WI38 (cell line): ENCODE data around the gene MCOLN3.
A peak's percentile ranks its signal among the peaks of the same experiment; 100 is the strongest.
"Not testable (repeated sequence)": the region's sequence is repeated elsewhere in the genome, so short reads cannot be mapped to it uniquely, and the experiment has no call there.

Experiments
- H3K4me3 ChIP-seq: 2 replicates; pipeline ENCODE4 v1.5.1; 2011; ENCODE audit warnings: low read depth, mild to moderate bottlenecking, control low read depth, low read length
- CTCF ChIP-seq: IDR thresholded peaks from 2 replicates; pipeline ENCODE4 v1.5.1; 2012; ENCODE audit warnings: low read depth, mild to moderate bottlenecking, control low read depth, low read length

MCOLN3 gene

DNA sequence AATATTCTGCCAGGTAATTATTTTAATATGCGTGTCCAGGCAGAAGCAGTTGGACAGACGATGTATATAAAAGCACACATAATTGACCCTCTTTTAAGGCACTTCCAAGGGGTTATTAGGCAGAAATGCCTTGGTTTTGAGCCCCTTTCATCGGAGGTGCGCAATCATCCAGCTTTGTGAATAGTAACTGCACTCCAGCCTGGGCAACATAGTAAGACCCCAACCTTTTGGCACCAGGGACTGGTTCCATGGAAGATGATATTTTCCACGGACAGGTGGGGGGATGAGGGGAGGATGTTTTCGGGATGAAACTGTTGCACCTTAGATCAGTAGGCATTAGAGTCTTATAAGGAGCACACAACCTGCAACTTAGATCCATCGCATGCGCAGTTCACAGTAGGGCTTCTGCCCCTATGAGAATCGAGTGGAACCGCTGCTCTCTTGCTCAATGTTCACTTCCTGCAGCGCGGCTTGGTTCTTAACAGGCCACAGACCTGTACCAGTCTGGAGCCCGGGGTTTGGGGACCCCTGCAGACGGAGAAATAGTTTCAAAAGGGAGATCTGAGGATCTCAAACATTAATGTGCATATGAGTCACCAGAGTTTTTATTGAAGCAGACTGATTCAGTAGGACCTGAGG, 49.5 kb downstream of the MCOLN3 start:
- TF ChIP-seq CTCF = no peak
- no peak overlapping the region; the same call in 1 of the 2 replicates for H3K4me3 ChIP-seq

- no peak for TF ChIP-seq CTCF
- H3K4me3 ChIP-seq = peak overlapping the region; percentile 65
These were observed 50.4 kb downstream of the MCOLN3 start for GRCh38 chr1:84997667-84998600.

- peak within 1 kb of the TSS; percentile 65 for H3K4me3 ChIP-seq
- TF ChIP-seq CTCF = no peak
These were observed 51.2 kb downstream of the MCOLN3 start, which contains the start of gene MCOLN2 for GRCh38 chr1:84996846-84997666. Gene MCOLN2, minus strand, starts transcription at chr1:84997113. Its CDS starts 241 bp downstream, at chr1:84996872.

DNA sequence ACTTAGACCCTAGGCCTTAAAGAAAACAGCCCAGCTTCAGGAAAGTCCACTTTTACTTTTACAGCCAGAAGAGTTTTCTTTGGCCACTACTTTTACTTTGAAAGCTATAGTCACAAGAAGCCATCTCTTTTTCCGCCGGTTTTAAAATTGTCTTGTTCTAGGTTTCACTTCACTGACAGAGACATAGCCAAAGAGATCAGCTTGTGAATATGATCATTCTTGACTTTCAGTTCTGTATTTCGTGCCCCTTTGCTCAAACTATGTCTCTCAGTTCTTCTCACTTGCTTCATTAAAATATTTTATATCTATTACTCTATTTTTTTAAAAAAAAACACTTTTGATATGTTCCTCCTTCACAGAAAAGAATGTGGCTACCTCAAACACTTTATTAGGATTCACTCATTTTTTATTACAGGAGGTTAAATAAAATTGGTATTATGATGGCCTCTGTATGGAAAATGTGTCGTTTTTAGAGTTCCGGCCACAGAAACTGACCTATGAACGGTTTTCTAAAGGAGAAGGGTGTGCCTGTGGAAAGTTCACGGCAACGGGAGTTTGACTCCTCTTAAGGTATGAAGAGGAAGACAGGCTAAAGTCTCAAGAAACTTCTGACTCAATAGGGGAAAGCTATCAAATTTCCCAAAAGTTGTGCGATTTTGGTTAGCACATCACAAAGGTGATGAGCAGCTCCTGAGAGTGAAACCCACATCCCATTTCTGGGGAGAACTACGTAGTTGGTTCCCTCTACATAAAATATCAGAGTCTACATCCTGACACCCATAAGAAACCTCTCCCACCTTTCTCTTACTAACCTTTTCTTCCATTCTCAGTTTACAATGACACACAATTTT, 52.6 kb downstream of the MCOLN3 start:
- H3K4me3 ChIP-seq = no peak overlapping the region
- no peak for TF ChIP-seq CTCF

DNA sequence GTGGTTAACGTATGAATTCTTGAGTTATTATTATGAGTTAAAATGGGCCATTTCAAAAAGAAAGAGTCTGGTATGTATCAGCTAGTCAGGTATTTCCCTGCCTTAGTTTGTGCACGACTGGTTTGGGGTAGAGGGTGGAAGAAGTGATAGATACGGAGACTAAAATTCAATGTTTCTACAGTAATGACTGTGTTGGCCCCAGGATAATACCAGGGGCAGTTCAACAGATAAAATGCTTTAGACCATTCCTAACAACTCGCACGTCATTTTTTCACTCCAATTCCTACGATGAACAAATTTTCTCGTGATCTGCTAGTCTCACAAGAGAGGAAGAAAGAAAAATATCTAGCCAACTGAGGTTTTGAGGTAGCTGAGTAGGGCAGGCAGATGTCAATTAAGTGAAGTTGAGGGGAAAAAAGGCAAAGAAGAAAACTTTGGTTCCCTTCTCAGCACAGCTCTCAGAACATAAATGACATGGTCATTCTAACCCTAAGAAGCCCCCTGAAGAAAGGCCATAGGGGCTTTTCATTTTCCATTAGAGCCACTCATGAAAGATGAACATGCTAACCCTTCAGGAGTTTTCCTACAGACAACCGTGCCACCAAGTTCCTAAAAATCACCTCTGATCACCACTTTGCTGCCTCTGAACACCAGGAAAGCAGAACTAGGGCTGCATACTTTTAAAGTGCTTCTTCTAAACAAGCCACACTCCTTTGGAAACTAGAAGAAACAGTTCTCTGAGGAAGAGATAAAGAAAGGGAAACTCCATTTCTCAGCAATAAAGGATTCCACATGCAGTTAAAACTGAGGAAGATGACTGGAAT, 57.0 kb downstream of the MCOLN3 start:
- no peak for TF ChIP-seq CTCF

GRCh38 chr1:84988588-84988987, 59.7 kb downstream of the MCOLN3 start:
- TF ChIP-seq CTCF = no peak
- no peak overlapping the region for H3K4me3 ChIP-seq

More for the DNA sequence above, 57.0 kb downstream of the MCOLN3 start:
- H3K4me3 ChIP-seq = no peak overlapping the region

GRCh38 chr1:84986561-84986960, 61.7 kb downstream of the MCOLN3 start:
- H3K4me3 ChIP-seq = not testable (repeated sequence)
